PFSK-1 (cell line): ENCODE results near the gene TUBB1.

Experiments used
- POLR2AphosphoS5 ChIP-seq: IDR thresholded peaks from 2 replicates; pipeline ENCODE4 v1.6.1; 2012; ENCODE audit warnings: low read depth, mild to moderate bottlenecking, control low read depth, low read length, moderate library complexity
- REST ChIP-seq, 2 experiments: IDR thresholded peaks; 2 replicates each; pipeline versions ENCODE4 v1.6.1 to v1.8.0; 2011 to 2012; ENCODE audit warnings: low read depth in 2 of 2, low read length in 2 of 2, control low read depth in 1 of 2, inconsistent platforms in 1 of 2, mild to moderate bottlenecking in 1 of 2, moderate library complexity in 1 of 2; ENCODE audit not compliant: insufficient read depth in 1 of 2
- SIN3A ChIP-seq: IDR thresholded peaks from 2 replicates; pipeline ENCODE4 v1.6.1; 2012; ENCODE audit warnings: mild to moderate bottlenecking, low read length, moderate library complexity, borderline replicate concordance; ENCODE audit not compliant: insufficient read depth
- TAF1 ChIP-seq: IDR thresholded peaks from 2 replicates; pipeline ENCODE4 v1.6.1; 2012; ENCODE audit warnings: low read length, control low read depth, borderline replicate concordance; ENCODE audit not compliant: insufficient read depth

DNA sequence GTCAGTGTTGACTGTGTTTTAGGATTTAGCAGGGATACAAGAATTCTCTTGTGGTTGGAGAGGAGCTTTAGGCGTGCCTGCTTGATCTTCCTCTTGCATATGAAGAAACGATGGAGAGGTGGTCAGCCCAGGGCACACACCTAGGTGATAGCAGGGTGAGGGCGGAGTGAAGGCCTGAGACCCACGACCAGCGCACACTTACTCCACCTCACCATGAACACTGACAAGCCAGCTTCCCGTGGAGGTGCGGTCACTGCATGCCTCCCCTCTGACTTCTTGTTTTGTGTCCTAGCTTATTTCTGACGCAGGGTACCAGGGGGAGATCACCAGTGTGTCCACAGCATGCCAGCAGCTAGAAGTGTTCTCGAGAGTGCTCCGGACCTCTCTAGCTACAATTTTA, 30.0 kb upstream of the TUBB1 start:
- TF ChIP-seq POLR2AphosphoS5 (no peak), SIN3A (no peak), TAF1 (no peak), REST (IDR thresholded peaks at IDR 0.05; ENCODE audit: insufficient read depth in 1 of 2, low read depth in 2 of 2, low read length in 2 of 2) (no peak)
